Measurements from ENCODE around the gene FZD10. TPM values are rescaled to one million over a fixed set of nuclear protein-coding genes. Genes with fewer than 3 reads are reported as not detected.

FZD10 gene
- total RNA-seq, 1 donor from 2014 or later: 0.21 TPM

- no peak for DNase-seq (ENCODE audit: low spot score in 2 of 2)
- TF ChIP-seq, protein P1, sequence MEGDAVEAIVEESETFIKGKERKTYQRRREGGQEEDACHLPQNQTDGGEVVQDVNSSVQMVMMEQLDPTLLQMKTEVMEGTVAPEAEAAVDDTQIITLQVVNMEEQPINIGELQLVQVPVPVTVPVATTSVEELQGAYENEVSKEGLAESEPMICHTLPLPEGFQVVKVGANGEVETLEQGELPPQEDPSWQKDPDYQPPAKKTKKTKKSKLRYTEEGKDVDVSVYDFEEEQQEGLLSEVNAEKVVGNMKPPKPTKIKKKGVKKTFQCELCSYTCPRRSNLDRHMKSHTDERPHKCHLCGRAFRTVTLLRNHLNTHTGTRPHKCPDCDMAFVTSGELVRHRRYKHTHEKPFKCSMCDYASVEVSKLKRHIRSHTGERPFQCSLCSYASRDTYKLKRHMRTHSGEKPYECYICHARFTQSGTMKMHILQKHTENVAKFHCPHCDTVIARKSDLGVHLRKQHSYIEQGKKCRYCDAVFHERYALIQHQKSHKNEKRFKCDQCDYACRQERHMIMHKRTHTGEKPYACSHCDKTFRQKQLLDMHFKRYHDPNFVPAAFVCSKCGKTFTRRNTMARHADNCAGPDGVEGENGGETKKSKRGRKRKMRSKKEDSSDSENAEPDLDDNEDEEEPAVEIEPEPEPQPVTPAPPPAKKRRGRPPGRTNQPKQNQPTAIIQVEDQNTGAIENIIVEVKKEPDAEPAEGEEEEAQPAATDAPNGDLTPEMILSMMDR (IDR thresholded peaks at IDR 0.05): no peak
- no peak overlapping the region for H3K27ac ChIP-seq
- H3K27me3 ChIP-seq: no peaks in the 10 kb centered on the region
- H3K9me3 ChIP-seq: no peaks in the 10 kb centered on the region
- no peaks in the 10 kb centered on the region for H3K4me1 ChIP-seq
- H3K36me3 ChIP-seq: no peaks in the 10 kb centered on the region
- H3K4me3 ChIP-seq: no peak overlapping the region
- intact Hi-C loops (cut with DNase I): no loop called here
These were observed 50.2 kb downstream of the FZD10 start for GRCh38 chr12:130212384-130212989.

DNA sequence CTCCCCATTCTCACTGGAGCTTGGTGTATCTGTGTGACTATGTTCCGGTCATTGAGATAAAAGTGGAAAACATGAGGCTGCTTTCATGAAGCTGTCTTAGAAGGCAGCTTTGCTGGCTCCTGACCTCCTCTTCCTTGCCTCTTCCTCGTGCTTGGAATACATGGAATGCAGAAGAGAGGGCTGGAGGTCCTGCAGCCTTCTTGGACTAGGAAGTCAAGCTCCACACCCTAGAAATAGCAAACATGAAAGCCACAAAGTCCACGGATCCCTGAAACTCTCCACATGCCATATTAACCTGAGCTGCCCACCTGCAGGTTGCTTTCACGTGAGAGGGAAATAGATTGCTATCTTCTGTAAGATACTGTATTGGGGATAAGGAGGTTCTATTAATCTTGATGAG, 51.0 kb downstream of the FZD10 start:
- no peaks in the 10 kb centered on the region for H3K36me3 ChIP-seq
- no peaks in the 10 kb centered on the region for H3K4me1 ChIP-seq
- intact Hi-C loops (cut with DNase I): no loop called here
- no peak overlapping the region for H3K27ac ChIP-seq
- H3K4me3 ChIP-seq: no peak overlapping the region
- H3K27me3 ChIP-seq: no peaks in the 10 kb centered on the region
- H3K9me3 ChIP-seq: no peaks in the 10 kb centered on the region
- TF ChIP-seq, protein P1 (IDR thresholded peaks at IDR 0.05): no peak
- no peak for DNase-seq (ENCODE audit: low spot score in 2 of 2)

DNA sequence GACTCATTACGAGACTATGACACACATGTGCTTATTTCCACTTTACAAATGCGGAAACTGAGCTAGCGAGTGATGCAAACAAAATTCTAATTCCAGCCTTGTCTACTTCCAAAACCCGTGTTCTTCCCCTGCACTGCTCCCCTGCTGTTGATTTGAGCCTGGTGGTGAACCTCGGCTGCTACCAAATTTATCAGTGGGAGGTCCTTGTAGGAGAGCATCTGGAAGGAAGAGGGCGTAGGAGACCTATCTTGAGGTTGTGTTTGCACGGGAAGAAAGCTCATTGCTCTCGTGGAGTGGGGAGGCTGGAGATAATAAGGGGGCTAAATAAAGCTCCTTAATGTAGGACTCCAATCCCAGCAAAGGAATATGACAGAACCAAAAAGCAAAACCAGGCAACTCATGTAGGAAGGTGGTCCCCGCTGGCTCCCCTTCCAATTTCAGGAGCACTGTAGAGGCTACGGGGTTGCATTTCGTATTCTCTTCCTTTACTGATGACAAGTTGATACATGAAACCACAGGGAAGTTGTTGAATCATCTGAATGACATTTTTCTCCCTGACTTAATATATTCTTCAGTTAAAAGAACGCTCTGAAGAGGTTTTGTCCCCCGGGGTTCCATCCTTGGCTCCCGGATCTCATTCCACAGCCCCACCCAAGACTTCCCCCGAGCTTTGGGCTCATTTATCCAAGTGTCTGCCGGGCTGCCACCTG, 52.6 kb downstream of the FZD10 start:
- Histone ChIP-seq H3K27ac (no peak overlapping the region), H3K4me1 (no peaks in the 10 kb centered on the region), H3K27me3 (no peaks in the 10 kb centered on the region), H3K9me3 (no peaks in the 10 kb centered on the region), H3K36me3 (no peaks in the 10 kb centered on the region), H3K4me3 (no peak overlapping the region)
- no peak for DNase-seq (ENCODE audit: low spot score in 2 of 2)
- intact Hi-C loops (cut with DNase I): no loop called here
- TF ChIP-seq, protein P1 (IDR thresholded peaks at IDR 0.05): no peak

Other genes with a start within 250 kb of the FZD10 start
- not detected for gene PIWIL1, start 175.4 kb downstream of the FZD10 start, total RNA-seq